Mesenteric fat pad (tissue), 1 donor: ENCODE data around the gene HOXA4. TPM values are rescaled to one million over a fixed set of nuclear protein-coding genes. Genes with fewer than 3 reads are reported as not detected.

Source experiments
- DNase-seq: peaks from one replicate; pipeline ENCODE4 v3.0.0-alpha.2; 2020; ENCODE audit warnings: low spot score
- total RNA-seq: library from RNA; stranded (reverse); fragmentation: NEBNext Ultra II Directional; extraction: Animal tissue kit (Norgen Biotek cat#: 25700); gene quantifications from one replicate; pipeline ENCODE4 v1.2.1, GENCODE V29; 2021
- donor health status: DM: yes; HTN: yes; CAD: no.

Gene HOXA4
- total RNA-seq, 1 donor from 2014 or later, result 4.0 TPM

DNA sequence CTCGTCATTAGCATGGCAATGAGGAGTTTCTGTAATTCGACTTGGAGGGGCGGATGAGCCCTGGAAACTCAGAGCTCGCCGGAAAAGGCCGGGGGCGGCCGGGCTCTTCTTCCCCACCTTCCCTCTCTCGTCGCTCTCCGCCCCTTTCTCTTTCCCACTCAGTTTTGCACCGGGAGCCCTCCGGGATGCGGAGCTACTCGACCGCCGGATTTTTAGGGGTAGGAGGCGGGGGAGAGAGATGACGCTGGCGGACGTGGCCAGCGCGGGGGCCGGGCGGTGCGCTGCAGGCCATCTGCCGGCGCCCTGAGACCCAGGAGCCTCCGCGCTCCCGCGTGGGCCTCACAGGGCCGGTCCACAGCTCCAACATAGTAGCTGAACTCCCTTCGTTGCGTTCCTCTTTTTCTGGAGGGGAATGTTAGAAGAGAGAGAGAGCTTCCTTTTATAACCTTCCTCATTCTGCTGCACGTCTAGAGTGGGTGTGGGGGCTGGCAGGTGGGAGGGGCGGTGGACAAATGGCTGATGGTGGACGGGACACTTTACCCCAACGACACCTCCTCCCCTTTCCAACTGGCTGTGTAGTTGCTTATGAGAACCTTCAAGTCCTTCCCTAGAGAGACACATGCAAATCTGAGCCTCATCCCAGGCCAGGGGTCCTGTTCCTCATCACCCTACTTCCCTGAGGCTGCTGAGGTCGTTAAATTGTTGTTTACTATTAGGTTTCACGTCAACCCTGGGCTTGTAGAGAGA, 33.6 kb downstream of the HOXA4 start:
- DNase-seq, result no peak

GRCh38 chr7:27095897-27096767, 34.4 kb downstream of the HOXA4 start, which contains the start of gene HOXA1:
Gene HOXA1 (minus strand): TSS chr7:27096000. CDS start chr7:27095912, 88 bp downstream.
- DNase-seq, result peak; percentile 90

DNA sequence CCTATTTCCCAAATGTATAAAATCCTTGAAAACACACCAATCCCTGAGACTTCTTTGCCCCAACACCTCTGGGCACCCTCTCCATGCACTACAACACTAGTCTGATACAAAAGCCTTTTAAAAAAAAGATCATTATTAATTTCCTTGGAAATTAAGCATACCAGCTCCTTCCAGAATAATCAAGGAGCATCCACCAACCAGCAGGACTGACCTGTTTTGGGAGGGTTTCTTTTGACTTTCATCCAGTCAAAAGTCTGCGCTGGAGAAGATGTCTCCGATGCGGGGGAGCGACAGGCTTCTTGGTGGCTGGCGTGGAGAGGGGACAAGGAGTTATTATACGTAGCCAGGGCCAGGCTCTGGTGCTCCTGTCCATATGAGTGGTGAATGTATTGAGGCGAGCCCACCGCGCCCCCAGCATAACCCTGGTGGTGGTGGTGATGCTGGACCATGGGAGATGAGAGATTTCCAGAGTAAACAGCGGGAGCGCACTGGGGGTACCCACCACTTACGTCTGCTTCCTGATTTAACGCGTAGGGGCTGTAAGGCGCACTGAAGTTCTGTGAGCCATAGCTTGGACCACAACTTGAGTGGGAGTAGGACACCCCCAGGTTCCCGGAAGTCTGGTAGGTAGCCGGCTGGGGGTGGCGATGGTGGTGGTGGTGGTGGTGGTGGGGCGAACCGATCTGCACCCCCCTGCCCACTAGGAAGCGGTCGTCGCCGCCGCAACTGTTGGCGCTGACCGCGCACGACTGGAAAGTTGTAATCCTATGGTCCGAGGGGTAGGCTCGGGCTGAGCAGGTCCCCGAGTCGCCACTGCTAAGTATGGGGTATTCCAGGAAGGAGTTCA, 35.3 kb downstream of the HOXA4 start:
- DNase-seq, result no peak

DNA sequence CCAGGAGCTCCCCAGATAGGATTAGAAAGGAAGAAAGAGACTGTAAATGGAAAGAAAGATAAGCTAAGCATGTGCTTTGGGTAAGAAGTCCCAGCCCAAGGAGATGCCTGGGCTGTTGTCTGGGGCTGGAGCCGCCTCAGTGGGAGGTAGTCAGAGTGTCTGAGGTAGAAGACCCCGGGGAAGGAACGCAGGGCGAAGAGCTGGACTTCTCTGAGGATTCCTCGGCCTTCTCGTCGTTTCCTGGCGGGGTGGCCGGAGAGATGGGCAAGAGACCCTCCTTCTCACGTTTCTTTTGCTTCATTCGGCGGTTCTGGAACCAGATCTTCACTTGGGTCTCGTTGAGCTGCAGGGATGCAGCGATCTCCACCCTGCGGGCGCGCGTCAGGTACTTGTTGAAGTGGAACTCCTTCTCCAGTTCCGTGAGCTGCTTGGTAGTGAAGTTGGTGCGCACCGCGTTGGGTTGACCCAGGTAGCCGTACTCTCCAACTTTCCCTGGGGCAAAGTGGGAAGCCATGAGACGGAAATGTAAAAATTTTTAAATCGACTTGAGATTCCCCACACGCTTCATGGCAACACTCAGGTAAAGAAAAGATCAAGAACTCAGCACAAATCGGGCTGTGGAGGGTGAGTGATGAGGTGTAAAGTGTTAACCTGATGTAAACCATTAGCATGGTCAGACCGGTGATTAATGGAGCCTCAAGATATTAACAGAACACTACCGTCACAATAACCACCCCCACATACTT, 36.1 kb downstream of the HOXA4 start:
- no peak for DNase-seq

DNA sequence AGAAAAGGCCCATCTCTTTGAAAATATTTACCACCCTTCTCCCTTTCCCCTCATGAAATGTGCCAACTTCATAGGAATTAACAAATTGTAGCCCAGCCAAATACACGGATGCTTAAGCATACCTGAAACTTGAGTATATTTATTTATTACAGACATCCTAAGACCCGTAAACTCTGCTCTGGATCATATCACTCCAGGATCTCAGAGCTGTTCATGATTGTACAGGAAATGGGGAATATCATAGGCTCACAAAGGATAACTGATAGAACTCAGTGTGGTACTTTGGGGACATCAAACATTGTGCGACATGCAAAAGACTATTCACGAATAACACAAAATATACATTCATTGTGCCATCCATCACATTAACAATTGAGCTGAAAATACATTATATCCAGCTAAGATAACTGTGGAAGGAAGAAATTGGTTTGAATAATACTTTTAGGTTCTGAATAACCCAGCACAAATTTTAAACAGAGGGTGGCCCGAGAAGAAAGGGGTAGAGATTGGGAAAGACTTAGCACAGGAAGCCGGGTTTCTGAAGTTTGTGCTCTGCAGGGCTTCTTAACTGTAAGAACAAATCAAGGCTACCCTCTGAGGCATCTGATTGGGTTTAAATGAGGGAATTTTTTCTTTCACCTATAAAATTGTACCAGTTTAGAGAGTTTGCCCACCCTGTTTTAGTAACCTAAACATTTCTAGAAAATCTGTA, 37.2 kb downstream of the HOXA4 start:
- DNase-seq, result no peak

GRCh38 chr7:27092819-27093110, 37.8 kb downstream of the HOXA4 start:
- no peak for DNase-seq

- no peak for DNase-seq
Measured at GRCh38 chr7:27091941-27092818, 38.4 kb downstream of the HOXA4 start.

DNA sequence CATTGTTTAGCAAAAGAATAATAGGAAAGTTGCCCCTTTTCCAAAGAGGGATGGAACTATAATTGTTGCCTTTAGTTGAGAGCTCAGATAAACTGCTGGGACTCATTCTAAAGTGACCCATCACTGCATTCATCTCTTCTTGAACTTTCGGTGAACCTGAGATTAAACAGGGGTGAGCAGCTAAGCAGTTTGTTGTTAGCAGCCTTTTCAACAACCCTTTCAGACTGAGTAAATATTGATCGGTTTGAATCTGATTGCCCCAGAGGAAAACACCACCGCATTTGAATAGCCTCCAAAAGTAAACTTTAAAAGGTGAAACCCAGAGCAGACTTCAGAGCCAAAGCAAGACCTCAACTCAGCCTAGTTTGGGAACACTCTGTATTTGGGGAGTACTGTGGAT, 39.5 kb downstream of the HOXA4 start:
- DNase-seq, result no peak

- no peak for DNase-seq
Measured at GRCh38 chr7:27088002-27088922, 42.3 kb downstream of the HOXA4 start.

DNA sequence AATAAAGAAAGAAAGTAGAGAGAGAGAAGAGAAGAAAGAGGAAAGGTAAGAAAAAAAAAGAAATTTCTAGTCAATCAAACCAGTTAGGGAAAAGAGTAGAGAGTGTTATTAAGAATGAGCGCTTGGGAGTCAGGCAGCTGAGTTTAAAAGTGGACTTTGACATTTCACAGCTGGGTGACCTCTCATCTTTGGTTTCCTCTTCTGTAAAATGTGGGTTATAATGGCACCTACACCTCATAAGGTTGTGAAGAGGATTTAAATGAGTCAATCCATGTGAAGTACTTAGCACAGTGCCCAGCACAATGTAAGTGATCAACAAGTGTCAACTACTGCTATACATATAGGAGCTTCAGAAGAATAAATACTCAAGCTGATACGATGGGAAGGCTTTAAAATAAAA, 46.9 kb downstream of the HOXA4 start:
- DNase-seq, result no peak

GRCh38 chr7:27082171-27082570, 48.4 kb downstream of the HOXA4 start:
- no peak for DNase-seq

GRCh38 chr7:27080844-27081436, 49.6 kb downstream of the HOXA4 start:
- DNase-seq, result no peak

DNA sequence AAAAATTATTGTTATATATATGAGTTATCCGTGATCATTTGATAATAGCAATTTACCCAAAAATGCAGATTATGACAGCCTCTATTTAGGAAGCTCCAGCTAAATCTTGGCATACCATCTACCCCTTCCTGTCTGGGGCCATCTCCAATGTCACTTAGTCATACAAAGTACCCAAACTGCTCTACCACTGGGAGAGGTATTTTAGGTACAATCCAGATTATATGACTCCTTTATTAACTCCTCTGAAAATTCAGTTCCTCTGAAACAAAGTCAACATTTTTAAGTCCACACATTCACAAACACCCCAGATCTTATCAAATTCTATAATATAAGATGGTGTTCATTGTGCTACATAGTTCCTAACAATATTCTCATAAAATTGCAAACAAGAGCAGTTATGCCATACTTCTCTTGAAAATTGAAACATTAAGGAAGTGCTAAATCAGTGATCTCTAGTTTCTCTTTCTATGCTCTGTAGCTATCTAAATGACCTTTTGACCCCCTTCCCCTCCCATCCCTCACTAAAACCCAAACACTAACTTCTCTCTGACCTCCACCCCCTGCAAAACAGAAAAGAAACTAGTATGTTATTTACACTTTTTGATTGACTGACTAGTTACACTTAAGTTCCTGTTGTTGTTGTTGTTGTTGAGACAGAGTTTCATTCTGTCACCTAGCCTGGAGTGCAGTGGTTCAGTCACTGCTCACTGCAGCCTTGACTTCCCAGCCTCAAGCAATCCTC, 51.2 kb downstream of the HOXA4 start:
- no peak for DNase-seq

DNA sequence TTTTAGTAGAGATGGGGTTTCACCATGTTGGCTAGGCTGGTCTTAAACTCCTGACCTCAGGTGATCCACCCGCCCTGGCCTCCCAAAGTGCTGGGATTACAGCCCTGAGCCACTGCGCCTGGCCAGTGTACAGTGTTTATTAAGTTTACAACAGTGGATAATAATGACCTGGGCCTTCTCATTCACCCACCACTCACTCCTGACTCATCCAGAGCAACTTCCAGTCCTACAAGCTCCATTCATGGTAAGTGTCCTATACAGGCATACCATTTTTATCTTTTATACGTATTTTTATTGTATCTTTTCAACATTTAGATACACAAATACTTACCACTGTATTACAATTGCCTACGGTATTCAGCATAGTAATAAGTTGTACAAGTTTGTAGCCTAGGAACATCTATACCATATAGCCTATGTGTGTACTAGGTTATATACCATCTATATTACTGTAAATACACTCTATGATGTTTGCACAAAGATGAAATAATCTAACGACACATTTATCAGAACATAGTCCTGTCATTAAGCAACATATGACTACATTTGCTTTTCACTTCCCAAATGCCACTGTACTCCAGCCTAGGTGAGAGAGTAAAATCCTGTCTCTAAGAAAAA, 51.8 kb downstream of the HOXA4 start:
- no peak for DNase-seq
